ENCODE measurements around the gene ANKRD29.

ANKRD29 gene

GRCh38 chr18:23551978-23552377 lies 110.7 kb downstream of the ANKRD29 start:
- DNase-seq: no peak

GRCh38 chr18:23550898-23551297 lies 111.8 kb downstream of the ANKRD29 start:
- DNase-seq: no peak
